Heart right ventricle (tissue), 16 donors: ENCODE data around the gene LRMDA. TPM values are rescaled to one million over a fixed set of nuclear protein-coding genes. Genes with fewer than 3 reads are reported as not detected.

Experiments
- ATAC-seq, 8 donors: fragments of 200-7000 bp; cut with Tn5 transposase; one replicate each; pipeline ENCODE4 v1.9.1; 2020; ENCODE audit warnings: mild to moderate bottlenecking in 8 of 8, moderate library complexity in 8 of 8, moderate number of reproducible peaks in 1 of 8
- DNase-seq, 2 donors: peaks; one replicate each; pipeline ENCODE4 v3.0.0-alpha.2; 2020
- H3K27ac ChIP-seq, 10 donors: fragments of 200-600 bp; sonication (generic) in 2 of 10; one replicate each; pipeline versions ENCODE4 v1.5.0 to v1.8.0; 2020 to 2022; ENCODE audit warnings: mild to moderate bottlenecking in 3 of 10
- H3K27me3 ChIP-seq, 7 donors: fragments of 200-600 bp; one replicate each; pipeline ENCODE4 v1.8.0; 2021 to 2022; ENCODE audit warnings: mild to moderate bottlenecking in 2 of 7
- H3K36me3 ChIP-seq, 9 donors: fragments of 200-600 bp; sonication (generic) in 1 of 9; one replicate each; pipeline versions ENCODE4 v1.5.0 to v1.8.0; 2020 to 2022; ENCODE audit warnings: mild to moderate bottlenecking in 2 of 9
- H3K4me1 ChIP-seq, 9 donors: fragments of 200-600 bp; sonication (generic) in 1 of 9; one replicate each; pipeline versions ENCODE4 v1.5.0 to v1.8.0; 2020 to 2022; ENCODE audit warnings: mild to moderate bottlenecking in 4 of 9
- H3K4me3 ChIP-seq, 10 donors: fragments of 200-600 bp; sonication (generic) in 2 of 10; one replicate each; pipeline versions ENCODE4 v1.5.0 to v1.8.0; 2020 to 2022; ENCODE audit warnings: mild to moderate bottlenecking in 7 of 10, moderate library complexity in 2 of 10
- H3K9me3 ChIP-seq, 11 donors: fragments of 200-600 bp in 10 of 11; sonication (generic) in 2 of 11; one replicate each; pipeline versions ENCODE4 v1.5.0 to v1.8.0; 2013 to 2022; ENCODE audit warnings: mild to moderate bottlenecking in 2 of 11, control low read depth in 1 of 11, moderate library complexity in 1 of 11
- WGBS, 2 donors: extraction: QIAGEN DNeasy Blood & Tissue Kit; methylation state at CpG; one replicate each; pipeline ENCODE4 v1.1.7; 2013; ENCODE audit warnings: inconsistent platforms in 1 of 2; 5-methylcytosine and 5-hydroxymethylcytosine counted together
- intact Hi-C, 10 donors: fragments of 100-400 bp; cut with DNase I; formaldehyde crosslinking; loops; one replicate each; pipeline versions ENCODE4 v1.11.1 to v1.14.2; 2022
- polyA plus RNA-seq, 2 donors: library from polyadenylated mRNA; stranded (reverse); fragments of 200-250 nt; gene quantifications; one replicate each; pipeline ENCODE4 v1.2.3, GENCODE V29; 2013
- total RNA-seq, 10 donors: library from RNA; stranded (reverse); fragmentation: NEBNext Ultra II Directional in 3 of 10; extraction: Animal tissue kit (Norgen Biotek cat#: 25700) in 3 of 10; gene quantifications; one replicate each; pipeline versions ENCODE4 v1.2.1 to v1.2.4, GENCODE V29; 2021 to 2023
- TF ChIP-seq, protein P1 (sequence below), 9 donors: fragments of 200-600 bp; sonication (generic) in 2 of 9; IDR thresholded peaks; one replicate each; pipeline versions ENCODE4 v1.5.0 to v1.8.0; 2021 to 2022; ENCODE audit warnings: antibody characterized with exemption in 9 of 9, mild to moderate bottlenecking in 5 of 9, moderate library complexity in 1 of 9
- donor health status: Arrhythmogenic right ventricular cardiomyopathy.
- donor health status: ischemic (EF 13 %, LVEDD 7.1; RV severe dilation, severe dysfunction).
- donor health status: healthy with polysubstance abuse.
- donor health status: DM: no; HTN: yes; CAD: no.
- donor health status: DM: no; HTN: no; CAD: no.
- donor health status: ischemic (EF 25% LVEDD 6.9; RV normal size, moderate dysfunction).
- donor health status: ischemic (EF 25% LVEDD 5.7; RV mildly dilated, moderate dysfunction).
- donor health status: healthy.
- donor health status: DM: yes; HTN: yes; CAD: no.
- donor health status: Ischemic cardiomyopathy.
- donor health status: ischemic (EF 35%, LVEDD 5.7; RV mildly dilated, moderate dysfunction).
- donor health status: nonischemic (EF 11% LVEDD 7.7; RV severe dilation, severe dysfunction).
- donor health status: DM: yes; HTN: yes; CAD: no.
- donor health status: PGD.
- donor health status: ischemic (EF 29% LVEDD 5.4; RV normal size, mild dysfunction).
- donor health status: nonischemic (EF 23%, LVEDD 6.1; RV moderate dilation, normal function).

Gene LRMDA
- total and polyA plus RNA-seq, 12 donors, result 4.0 to 59.8 (median 12.7) TPM

DNA sequence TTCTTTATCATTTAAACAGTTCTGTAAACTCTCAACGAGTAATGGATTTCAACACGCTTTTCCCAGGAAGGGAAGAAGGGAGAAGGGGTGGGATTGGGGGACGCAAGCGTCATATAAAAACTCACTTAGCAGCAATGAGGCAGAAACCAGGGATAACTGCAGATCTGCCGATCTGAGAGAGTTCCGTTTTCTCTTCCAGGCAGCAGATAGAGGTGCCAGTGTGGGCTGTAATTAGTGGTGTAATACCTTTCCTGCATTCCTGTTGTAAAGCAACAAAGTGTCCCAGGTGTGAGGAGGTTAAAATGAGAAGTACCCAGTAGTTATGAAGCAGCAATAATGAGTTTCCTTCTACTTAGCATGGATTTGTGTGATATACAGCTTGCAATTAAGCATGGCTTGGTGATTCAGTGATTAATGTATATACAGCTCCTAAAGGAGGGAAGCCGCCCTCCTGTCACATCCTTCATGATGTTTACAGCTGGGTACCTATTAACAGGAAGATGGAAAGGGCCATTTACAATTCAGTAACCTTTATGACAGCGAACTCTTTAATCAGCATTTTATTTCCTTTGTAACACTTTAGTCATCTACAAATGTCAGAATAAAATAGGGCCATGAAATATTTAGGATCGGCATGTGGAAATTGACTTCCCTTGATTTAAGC, 271.9 kb downstream of the LRMDA start:
- ATAC-seq (no peak), DNase-seq (no peak)
- H3K36me3 ChIP-seq, result no peaks in the 10 kb centered on the region
- 89 to 90% methylated on average over 9 of the region's 9 CpGs for WGBS, 2 donors
- H3K4me1 ChIP-seq, result peaks cover 0 to 3% (median 0%) of the 10 kb centered on the region in 9 donors
- H3K9me3 ChIP-seq, result peaks cover 0 to 7% (median 0%) of the 10 kb centered on the region in 11 donors
- intact Hi-C loops, result no loop called here
- no peaks in the 10 kb centered on the region for H3K27me3 ChIP-seq
- no peak overlapping the region for H3K27ac ChIP-seq
- TF ChIP-seq, protein P1, sequence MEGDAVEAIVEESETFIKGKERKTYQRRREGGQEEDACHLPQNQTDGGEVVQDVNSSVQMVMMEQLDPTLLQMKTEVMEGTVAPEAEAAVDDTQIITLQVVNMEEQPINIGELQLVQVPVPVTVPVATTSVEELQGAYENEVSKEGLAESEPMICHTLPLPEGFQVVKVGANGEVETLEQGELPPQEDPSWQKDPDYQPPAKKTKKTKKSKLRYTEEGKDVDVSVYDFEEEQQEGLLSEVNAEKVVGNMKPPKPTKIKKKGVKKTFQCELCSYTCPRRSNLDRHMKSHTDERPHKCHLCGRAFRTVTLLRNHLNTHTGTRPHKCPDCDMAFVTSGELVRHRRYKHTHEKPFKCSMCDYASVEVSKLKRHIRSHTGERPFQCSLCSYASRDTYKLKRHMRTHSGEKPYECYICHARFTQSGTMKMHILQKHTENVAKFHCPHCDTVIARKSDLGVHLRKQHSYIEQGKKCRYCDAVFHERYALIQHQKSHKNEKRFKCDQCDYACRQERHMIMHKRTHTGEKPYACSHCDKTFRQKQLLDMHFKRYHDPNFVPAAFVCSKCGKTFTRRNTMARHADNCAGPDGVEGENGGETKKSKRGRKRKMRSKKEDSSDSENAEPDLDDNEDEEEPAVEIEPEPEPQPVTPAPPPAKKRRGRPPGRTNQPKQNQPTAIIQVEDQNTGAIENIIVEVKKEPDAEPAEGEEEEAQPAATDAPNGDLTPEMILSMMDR (IDR thresholded peaks at IDR 0.05), result no peak
- H3K4me3 ChIP-seq, result no peak overlapping the region

DNA sequence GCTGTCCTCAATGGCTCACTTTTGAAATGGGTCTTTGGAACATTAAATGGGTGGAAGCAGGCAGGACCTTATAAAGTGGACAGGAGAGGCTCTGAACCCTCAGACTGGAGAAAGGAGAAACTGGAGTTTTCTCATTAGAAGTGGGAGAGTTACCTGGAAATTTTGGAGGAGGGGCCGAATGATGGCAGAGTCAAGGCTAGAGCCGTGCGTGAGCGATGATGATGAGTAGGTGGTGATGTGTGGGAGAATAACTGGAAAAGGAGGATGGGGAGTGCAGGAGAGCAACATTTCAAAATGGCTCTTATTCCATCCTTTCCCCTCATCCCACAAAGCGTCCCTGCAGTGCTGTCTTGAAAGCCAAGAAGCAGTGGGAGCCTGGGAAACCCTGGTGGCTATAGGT, 274.0 kb downstream of the LRMDA start:
- TF ChIP-seq, protein P1 (IDR thresholded peaks at IDR 0.05), result no peak
- no peak for ATAC-seq
- no peaks in the 10 kb centered on the region for H3K9me3 ChIP-seq
- intact Hi-C loops, result no loop called here
- no peaks in the 10 kb centered on the region for H3K27me3 ChIP-seq
- WGBS, 2 donors, result 95 to 96% methylated on average over 5 of the region's 5 CpGs
- H3K4me1 ChIP-seq, result peaks cover 0 to 9% (median 2%) of the 10 kb centered on the region in 9 donors
- no peak for DNase-seq
- H3K27ac ChIP-seq, result no peak overlapping the region
- no peak overlapping the region for H3K4me3 ChIP-seq
- H3K36me3 ChIP-seq, result no peaks in the 10 kb centered on the region

- Histone ChIP-seq H3K36me3 (no peaks in the 10 kb centered on the region), H3K27me3 (no peaks in the 10 kb centered on the region), H3K27ac (no peak overlapping the region), H3K4me1 (peaks cover 0 to 12% (median 2%) of the 10 kb centered on the region in 9 donors), H3K9me3 (no peaks in the 10 kb centered on the region), H3K4me3 (no peak overlapping the region)
- TF ChIP-seq, protein P1 (IDR thresholded peaks at IDR 0.05), result no peak
- WGBS, 2 donors, result 92 to 95% methylated on average over 9 of the region's 9 CpGs
- no peak for DNase-seq
- no peak for ATAC-seq
- intact Hi-C loops, result no loop called here
Observed at GRCh38 chr10:75707080-75707840, 275.8 kb downstream of the LRMDA start.

GRCh38 chr10:75708060-75708459, 276.6 kb downstream of the LRMDA start:
- H3K9me3 ChIP-seq, result no peaks in the 10 kb centered on the region
- ATAC-seq (no peak), DNase-seq (no peak)
- TF ChIP-seq, protein P1 (IDR thresholded peaks at IDR 0.05), result no peak
- no peak overlapping the region for H3K4me3 ChIP-seq
- H3K4me1 ChIP-seq, result peaks cover 0 to 19% (median 4%) of the 10 kb centered on the region in 9 donors
- no peaks in the 10 kb centered on the region for H3K27me3 ChIP-seq
- 89% methylated on average over 9 of the region's 9 CpGs for WGBS, 2 donors
- no peak overlapping the region for H3K27ac ChIP-seq
- intact Hi-C loops, result no loop called here
- H3K36me3 ChIP-seq, result no peaks in the 10 kb centered on the region
